GM10248 (cell line): Measurements from ENCODE around the gene RPL34.

Source experiments
- CTCF ChIA-PET: fragments of 300-600 bp; sonication (Branson Sonifier 250); formaldehyde crosslinking; extraction: SDS; loops from one replicate; lab custom pipeline; 2021; ENCODE audit warnings: antibody characterized with exemption; lab: Yijun Ruan, JAX
- POLR2A ChIA-PET: fragments of 350-650 bp; sonication (Branson Sonifier 250); formaldehyde crosslinking; extraction: SDS; loops from one replicate; lab custom pipeline; 2020; ENCODE audit warnings: antibody characterized with exemption; lab: Yijun Ruan, JAX
- DNase-seq: peaks from one replicate; pipeline ENCODE4 v3.0.0; 2012; ENCODE audit errors: extremely low spot score
- CTCF ChIP-seq: IDR thresholded peaks from 2 replicates; pipeline ENCODE4 v1.5.1; 2012; ENCODE audit warnings: mild to moderate bottlenecking, low read depth; ENCODE audit errors: extremely low read depth, missing control alignments, control extremely low read depth

The RPL34 gene

DNA sequence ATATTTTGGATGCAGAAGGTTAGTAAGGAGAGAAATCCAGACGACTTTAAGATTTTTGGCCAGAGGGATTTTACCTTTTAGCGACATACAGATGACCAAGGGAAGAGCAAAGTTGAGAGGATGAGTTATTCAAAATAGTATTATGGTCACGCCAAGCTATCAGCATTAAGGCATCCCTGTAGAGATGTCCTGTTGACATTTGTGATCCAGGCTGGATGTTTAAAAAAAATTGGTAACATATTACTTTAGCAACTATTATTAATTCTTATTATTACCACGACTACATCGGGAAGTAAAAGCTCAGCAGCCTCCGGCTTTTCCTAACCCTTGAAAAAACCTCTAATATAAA lies 29.5 kb downstream of the RPL34 start:
- CTCF ChIA-PET = interaction anchor here (1.1 to 2.3 kb wide), 8 partner anchors 10 to 28 kb away, joined by 3 to 10 read pairs (median 6); no protein-coding TSS in a partner anchor

DNA sequence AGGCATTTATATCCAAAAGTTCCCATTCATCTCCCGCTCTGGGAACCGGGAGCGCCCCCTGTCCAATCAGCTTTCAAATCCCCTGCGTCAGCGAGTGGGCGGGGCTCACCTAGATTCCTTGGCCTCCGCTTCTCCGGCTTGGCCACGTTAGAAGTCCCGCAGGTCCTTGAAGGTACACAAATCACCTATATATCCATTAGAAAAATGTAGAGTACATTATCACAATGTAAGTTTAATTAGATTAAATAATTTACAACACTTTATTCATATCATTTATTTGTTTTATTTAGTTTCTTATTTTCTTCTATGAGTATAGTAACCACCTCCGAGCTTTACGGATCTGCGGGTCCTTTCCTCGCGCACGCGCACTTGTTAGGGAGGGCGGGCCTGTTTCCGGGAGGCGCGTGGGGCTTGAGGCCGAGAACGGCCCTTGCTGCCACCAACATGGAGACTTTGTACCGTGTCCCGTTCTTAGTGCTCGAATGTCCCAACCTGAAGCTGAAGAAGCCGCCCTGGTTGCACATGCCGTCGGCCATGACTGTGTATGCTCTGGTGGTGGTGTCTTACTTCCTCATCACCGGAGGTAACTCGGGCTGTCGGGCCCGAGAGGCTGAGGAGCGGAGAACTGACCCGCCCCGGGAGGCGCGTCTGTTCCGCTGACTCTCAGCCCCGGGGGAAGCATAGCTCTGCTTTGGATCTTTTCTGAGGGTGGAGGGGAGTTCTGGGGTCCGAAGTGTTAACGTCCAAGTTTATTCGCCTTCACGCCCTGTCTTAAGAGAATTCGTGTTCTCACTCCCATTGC lies 30.0 kb downstream of the RPL34 start, which contains the start of gene OSTC:
Gene OSTC, plus strand, starts transcription at position 388 of the 802 bp plus-strand sequence. Its CDS starts 57 bp downstream, at position 445.
- POLR2A ChIA-PET = interaction anchor here (1.1 to 1.9 kb wide), 3 partner anchors 15 to 30 kb away, joined by 3 to 7 read pairs (median 4); partner anchors contain the start of gene RPL34
- CTCF ChIA-PET = interaction anchor here (1.1 to 2.3 kb wide), 8 partner anchors 11 to 29 kb away, joined by 3 to 10 read pairs (median 6); no protein-coding TSS in a partner anchor
- DNase-seq = peak; percentile 87
- TF ChIP-seq CTCF = peak; percentile 23

More for the DNA sequence above, 29.5 kb downstream of the RPL34 start:
- no peak for TF ChIP-seq CTCF
- DNase-seq = no peak
- POLR2A ChIA-PET = interaction anchor here (1.5 to 1.9 kb wide), 2 partner anchors 14 to 30 kb away, joined by 4 to 7 read pairs; partner anchors contain the start of gene RPL34

DNA sequence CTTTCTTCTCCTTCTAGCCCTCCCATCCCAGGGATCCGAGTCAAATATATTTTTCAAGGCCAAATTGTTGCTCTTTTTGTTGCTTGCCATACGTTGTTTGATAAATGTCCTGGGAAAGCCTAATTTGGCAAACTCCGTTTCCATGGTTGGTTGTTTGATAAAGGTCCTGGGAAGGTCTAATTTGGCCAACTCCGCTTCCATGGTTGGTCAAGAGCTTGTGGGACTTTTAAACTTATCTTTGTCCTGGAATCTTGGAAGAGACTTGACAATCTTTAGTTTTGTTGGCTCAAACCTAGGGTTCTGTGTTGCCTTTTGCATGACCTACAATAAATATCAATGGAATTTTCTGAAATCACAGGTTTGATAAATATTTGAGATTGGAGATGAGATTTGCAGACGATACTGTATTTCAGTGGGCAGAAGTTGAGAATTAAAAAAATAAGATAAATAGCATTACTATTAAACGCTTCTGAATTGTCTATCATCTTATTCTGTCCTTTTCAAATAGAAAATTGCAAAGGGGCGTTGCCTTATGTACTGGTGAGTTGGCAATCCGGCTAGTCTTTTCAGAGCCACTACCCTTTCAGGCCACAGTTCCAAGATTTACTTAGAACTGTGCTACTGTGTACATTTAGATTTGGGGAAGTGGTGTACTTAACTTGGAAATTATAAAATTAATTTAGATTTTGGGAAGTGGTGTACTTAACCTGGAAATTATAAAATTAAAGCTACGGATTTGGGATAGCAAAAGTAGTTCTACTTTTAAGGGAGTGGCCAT lies 30.8 kb downstream of the RPL34 start:
- no peak for TF ChIP-seq CTCF
- POLR2A ChIA-PET = interaction anchor here (1.1 to 1.9 kb wide), 3 partner anchors 16 to 31 kb away, joined by 3 to 7 read pairs (median 4); partner anchors contain the start of gene RPL34
- DNase-seq = no peak
- CTCF ChIA-PET = interaction anchor here (1.0 to 1.7 kb wide), 5 partner anchors 11 to 782 kb away, joined by 3 to 10 read pairs (median 4); partner anchors contain the start of gene SEC24B

DNA sequence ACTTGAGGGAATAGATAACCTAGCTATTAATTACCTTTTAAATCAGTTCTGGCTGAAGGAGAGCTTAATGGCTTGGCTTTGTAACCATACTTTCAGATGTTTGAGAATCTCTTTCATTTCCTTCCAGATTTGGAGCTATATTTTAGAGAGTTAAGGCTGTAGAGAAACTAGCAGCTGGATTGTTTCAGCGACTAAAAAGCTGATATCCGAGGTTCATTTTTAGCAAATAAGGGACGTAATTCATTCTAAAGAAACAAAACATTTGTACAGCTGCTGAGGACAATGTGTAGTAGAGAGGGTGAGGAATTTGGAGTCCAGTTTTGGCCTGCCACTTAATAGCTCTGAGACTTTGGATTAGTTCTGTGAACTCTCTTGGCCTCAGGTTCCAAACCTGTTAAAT lies 42.3 kb downstream of the RPL34 start:
- ChIA-PET CTCF (interaction anchor here (0.8 to 2.7 kb wide), 3 partner anchors 9 to 16 kb away, joined by 3 to 10 read pairs (median 6); partner anchors contain the start of gene OSTC), POLR2A (no interaction called here)
- DNase-seq = no peak
- no peak for TF ChIP-seq CTCF

DNA sequence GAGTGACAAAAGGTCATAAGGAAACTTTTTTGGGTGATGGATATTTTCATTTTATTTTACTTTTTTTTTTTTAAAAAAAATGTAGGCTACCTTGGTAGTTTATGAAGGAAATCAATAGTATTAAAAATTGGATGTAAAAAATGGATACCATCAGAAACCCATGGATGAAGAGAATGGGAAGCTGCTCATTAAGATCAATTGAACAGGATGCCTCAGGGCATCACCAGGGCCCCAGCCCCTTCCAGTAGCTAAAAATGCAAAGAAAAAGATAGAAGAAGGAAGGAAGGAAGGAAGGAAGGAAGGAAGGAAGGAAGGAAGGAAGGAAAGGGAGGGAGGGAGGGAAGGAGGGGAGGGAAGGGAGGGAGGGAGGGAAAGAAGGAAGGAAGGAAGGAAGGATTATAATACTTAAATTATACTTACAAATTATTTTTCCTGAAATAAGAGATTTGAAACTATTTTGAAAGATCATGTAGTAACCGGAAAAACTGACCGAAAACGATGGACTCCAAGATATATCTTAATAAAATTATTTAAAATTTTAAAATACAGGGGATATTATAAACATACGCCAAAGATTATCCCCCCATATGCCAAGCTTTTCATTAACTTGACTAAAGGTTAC lies 54.1 kb downstream of the RPL34 start:
- TF ChIP-seq CTCF = no peak
- ChIA-PET CTCF (interaction anchor here (1.2 to 7.1 kb wide), 2 partner anchors 9 to 14 kb away, joined by 3 to 42 read pairs; no protein-coding TSS in a partner anchor), POLR2A (no interaction called here)
- DNase-seq = no peak
